Ovary (tissue), 3 donors: ENCODE results near the gene CDK15.

Experiments used
- CTCF ChIP-seq, 3 donors: fragments of 450-650 bp in 2 of 3; fragments of 200-600 bp in 1 of 3; IDR thresholded peaks; one replicate each; pipeline versions ENCODE4 v1.5.1 to v1.8.0; 2016 to 2022; ENCODE audit warnings: antibody characterized with exemption in 3 of 3, mild to moderate bottlenecking in 1 of 3
- EP300 ChIP-seq: sonication (generic); formaldehyde crosslinking; IDR thresholded peaks from one replicate; pipeline ENCODE4 v1.6.1; 2017; ENCODE audit warnings: antibody characterized with exemption
- POLR2A ChIP-seq: fragments of 450-650 bp; IDR thresholded peaks from one replicate; pipeline ENCODE4 v1.6.1; 2017; ENCODE audit warnings: antibody characterized with exemption, mild to moderate bottlenecking, moderate library complexity
- donor health status: DM: no; HTN: no; CAD: no.

- TF ChIP-seq CTCF (IDR thresholded peaks at IDR 0.05) (no peak), EP300 (no peak), POLR2A (no peak)
Measured at GRCh38 chr2:201879996-201880395, 73.7 kb downstream of the CDK15 start.
